HG03439 (cell line): ENCODE measurements around the gene LRRIQ4.

ENCODE experiments used
- ATAC-seq: cut with Tn5 transposase; IDR thresholded peaks from one replicate; pipeline ENCODE4 v1.9.1; 2021; ENCODE audit warnings: mild to moderate bottlenecking, moderate library complexity; ENCODE audit not compliant: unreplicated experiment

Gene LRRIQ4

GRCh38 chr3:169809230-169809795, 3.4 kb upstream of the LRRIQ4 start:
- ATAC-seq = no peak

GRCh38 chr3:169811631-169812331, 889 bp upstream of the LRRIQ4 start:
- ATAC-seq = no peak

DNA sequence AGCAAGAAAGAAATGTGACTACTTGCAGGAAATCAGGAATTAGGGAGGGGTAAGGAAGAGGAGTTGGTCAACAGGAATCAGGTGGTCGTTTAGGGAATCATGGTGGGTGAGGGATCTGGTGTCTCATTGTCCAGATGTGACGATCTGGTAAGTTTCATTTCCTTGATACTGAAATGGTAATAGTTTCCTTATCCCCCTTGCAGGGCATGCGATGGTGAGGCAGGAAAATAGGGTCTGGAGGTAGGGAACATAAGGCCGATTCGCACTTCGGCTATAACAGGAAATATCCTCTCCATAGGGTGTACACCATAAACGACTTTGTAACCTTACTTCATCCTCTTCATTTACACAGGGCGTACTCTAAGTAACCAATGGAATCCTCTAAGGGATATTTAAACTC, 608 bp downstream of the LRRIQ4 start:
- no peak for ATAC-seq

DNA sequence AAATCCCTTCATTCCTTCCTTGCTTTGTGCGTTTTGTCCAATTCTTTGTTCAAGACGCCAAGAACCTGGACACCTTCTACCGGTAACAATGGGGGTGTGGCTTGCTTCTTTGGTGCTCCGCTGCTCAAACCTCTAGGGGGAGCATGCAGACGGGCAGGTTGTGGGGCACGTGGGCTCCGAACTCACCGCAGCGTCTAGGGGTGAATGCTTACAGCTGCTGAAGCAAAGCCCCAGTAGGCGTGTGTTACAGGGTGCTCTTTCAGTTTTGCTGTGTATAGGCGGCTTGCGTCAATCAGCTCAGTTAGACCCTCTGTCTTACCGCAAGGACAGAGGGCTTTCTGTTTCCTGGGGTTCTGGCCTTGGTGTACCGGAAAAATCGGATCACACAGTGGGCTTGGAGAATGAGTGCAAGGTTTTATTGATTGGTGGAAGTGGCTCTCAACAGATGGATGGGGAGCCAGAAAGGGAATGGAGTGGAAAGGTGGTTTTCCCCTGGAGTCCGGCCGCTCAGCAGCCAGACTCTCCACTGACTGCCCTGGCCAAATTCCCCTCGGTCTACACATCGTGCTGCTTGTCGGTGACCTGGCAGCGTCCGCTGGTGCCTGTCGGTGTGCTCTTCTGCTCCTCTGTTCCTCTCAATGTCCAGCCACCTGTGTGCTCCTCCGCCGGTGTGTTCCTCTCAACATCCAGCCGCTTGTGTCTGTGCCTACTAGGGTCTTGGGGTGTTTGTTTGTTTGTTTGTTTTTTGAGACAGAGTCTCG, 1.3 kb downstream of the LRRIQ4 start:
- ATAC-seq = peak; percentile 91

GRCh38 chr3:169815590-169816150, 3.0 kb downstream of the LRRIQ4 start:
- ATAC-seq = no peak

DNA sequence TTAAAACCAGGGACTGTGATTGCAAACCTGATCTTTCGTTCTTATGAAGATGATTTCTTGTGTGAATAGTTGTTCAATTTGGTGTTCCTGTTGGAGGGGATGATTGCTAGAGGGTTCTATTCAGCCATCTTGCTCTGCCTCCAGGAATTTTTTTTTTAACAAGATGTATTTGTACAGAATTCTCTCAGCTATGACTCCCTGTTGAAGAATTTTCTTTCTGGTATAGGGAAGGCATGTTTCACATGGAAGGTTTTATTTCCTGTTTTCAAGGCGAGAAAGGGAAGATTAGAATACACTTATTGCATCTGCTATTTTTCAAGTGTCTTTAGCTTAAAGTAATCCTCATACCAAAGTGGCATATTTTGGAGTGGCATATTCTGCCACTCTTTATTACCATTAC, 5.6 kb downstream of the LRRIQ4 start:
- no peak for ATAC-seq

DNA sequence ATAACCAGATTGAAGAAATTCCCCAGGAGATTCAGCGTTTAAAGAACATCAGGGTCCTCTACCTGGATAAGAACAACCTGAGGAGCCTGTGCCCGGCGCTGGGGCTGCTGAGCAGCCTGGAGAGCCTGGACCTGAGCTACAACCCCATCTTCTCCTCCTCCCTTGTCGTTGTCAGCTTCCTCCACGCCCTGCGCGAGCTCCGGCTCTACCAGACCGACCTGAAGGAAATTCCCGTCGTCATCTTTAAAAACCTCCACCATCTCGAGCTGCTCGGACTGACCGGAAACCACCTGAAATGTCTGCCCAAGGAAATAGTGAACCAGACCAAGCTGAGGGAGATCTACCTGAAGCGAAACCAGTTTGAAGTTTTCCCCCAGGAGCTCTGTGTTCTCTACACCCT, 9.4 kb downstream of the LRRIQ4 start:
- ATAC-seq = no peak

DNA sequence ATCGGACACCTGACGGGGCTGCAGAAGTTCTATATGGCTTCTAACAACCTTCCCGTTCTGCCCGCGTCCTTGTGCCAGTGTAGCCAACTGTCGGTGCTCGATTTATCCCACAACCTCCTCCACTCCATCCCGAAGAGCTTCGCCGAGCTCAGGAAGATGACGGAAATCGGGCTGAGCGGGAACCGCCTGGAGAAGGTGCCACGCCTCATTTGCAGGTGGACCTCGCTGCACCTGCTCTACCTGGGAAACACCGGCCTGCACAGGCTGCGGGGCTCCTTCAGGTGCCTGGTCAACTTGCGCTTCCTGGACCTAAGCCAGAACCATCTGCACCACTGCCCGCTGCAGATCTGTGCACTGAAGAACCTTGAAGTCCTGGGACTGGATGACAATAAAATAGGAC, 9.9 kb downstream of the LRRIQ4 start:
- ATAC-seq = no peak

DNA sequence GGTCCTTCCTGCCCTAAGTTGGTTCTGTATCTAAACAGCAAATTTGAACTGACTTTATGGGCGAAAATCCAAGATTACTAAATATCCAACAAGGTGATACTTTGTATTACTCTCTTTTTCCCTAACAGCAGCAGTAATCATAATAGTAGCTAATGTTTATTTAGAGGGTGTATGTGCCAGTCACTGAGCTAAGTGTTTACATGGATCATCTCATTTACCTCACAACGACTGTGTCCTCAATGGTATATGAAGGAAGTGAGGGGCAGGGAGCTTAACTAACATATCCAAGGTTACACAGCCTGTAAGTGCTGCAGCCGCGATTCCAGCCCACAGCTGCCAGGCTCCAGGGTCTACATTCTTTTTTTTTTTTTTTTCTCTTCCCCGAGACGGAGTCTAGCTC, 10.3 kb downstream of the LRRIQ4 start:
- no peak for ATAC-seq

- no peak for ATAC-seq
Observed at GRCh38 chr3:169825316-169825715, 12.6 kb downstream of the LRRIQ4 start.

- no peak for ATAC-seq
Observed at GRCh38 chr3:169827712-169828111, 15.0 kb downstream of the LRRIQ4 start.

GRCh38 chr3:169835533-169835932, 22.9 kb downstream of the LRRIQ4 start:
- ATAC-seq = no peak

DNA sequence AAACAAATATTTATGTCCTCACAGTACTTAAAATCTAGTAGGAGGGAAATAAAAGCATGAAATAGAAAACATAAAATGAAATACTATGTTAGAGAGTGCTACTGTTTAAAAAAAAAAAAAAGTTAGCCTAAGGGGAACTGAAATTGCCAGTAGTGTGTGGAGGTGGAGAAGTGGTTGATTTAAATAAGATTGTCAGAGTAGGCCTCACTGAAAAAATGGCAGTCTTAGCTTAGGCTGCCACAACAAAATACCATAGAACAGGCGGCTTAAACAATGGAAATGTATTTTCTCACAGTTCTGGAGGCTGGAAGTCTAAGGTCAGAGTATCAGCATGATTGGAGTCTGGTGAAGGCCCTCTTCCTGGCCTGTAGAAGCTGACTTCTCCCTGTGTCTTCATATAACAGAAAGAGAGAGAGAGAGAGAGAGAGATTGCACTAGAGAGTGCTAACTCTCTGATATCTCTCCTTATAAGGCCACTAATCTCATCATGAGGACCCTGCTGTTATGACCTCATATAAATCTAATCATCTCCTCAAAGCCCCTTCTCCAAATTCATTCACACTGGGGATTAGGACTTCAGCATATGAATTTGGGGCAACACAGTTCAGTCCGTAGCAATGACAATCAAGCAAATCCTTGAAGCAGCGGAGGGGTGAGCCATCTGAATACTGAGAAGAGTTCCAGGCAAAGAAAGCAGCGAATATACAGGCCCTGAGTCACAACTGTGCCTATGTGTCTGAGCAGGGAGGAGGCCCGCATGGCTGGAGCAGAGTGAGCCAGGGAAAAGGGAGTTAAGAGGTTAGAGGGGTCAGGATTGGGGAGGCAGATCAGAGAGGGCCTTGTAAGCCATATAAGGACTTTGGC, 23.6 kb downstream of the LRRIQ4 start:
- peak; percentile 85 for ATAC-seq

GRCh38 chr3:169836942-169837275, 24.2 kb downstream of the LRRIQ4 start:
- ATAC-seq = no peak

- no peak for ATAC-seq
Observed at GRCh38 chr3:169838511-169839030, 25.9 kb downstream of the LRRIQ4 start.

GRCh38 chr3:169841171-169841570, 28.5 kb downstream of the LRRIQ4 start:
- peak; percentile 47 for ATAC-seq

DNA sequence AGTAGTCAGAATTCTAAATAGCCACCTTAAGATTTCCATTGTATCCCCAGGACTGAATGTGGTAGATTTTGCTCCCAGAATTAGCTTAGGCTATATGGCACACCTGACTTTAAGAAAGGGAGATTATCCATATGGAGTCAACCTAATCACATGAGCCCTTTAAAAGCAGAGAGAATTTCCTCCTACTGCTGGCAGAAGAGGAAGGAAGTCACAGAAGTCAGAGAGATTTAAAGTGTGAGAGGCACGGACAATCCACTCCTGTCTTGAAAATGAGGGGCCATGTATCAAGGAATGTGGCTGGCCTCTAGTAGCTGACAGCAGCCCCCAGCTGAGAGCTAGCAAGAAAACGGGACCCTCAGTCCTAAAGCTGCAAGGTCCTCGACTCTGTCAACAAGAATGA, 30.3 kb downstream of the LRRIQ4 start:
- no peak for ATAC-seq

DNA sequence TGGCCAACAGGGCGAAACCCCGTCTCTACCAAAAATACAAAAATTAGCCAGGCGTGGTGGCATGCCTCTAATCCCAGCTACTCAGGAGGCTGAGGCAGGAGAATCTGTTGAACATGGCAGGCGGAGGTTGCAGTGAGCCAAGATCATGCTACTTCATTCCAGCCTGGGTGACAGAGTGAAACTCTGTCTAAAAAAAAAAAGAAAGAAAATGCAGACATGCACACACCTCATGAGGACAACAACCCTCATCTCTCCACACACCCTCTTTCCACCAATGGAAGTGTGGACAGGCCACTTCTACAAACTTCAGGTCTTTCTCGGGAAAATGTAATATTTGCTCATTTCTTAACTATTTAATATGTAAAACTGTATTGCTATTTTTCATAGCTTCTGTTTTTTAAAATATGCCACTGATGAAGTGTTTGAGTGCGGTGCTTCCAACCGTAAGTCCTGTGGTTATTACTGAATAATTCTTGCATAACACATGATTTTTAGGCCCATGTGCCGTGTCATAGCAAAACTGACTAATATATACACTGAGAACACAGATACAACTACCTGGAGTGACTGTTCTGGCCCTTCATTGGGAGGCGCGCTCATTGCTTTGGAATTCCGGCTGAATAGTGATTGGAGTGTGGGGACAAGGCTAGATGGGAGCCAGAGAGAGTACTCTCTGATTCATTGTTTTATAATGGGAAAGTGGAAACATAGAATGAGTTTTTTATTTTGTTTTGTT, 34.0 kb downstream of the LRRIQ4 start:
- peak; percentile 92 for ATAC-seq

DNA sequence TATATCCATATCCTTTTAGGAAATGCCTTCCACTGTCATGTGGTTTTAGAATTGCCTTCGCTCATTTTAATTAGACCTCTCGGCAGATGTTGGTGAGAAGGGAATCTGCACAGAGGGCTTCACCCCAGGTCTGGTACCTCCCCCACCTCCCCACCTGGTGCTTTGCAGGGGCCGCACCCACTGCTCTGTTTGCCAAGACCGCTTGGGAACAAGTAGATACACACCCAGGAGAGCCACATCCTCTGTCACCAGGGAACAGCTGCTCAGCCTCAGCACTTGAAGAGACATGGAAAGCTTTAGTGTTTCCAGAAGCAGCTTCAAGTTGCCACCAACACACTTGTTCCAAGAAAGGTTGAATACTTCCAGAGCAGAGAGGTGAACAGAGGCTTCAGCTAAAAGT, 35.2 kb downstream of the LRRIQ4 start:
- ATAC-seq = no peak

GRCh38 chr3:169848741-169849140, 36.1 kb downstream of the LRRIQ4 start:
- no peak for ATAC-seq
